PC-9 (cell line): ENCODE data around the gene GRAP2.

Experiments
- CTCF ChIP-seq: fragments of 200-600 bp; sonication (generic); conservative IDR thresholded peaks from 2 replicates; pipeline ENCODE4 v1.6.1; 2017; ENCODE audit warnings: mixed run types, antibody characterized with exemption, mild to moderate bottlenecking, moderate library complexity
- EZH2 ChIP-seq: fragments of 200-600 bp; sonication (generic); IDR thresholded peaks from 2 replicates; pipeline ENCODE4 v1.8.0; 2017; ENCODE audit warnings: antibody characterized with exemption, low read depth

DNA sequence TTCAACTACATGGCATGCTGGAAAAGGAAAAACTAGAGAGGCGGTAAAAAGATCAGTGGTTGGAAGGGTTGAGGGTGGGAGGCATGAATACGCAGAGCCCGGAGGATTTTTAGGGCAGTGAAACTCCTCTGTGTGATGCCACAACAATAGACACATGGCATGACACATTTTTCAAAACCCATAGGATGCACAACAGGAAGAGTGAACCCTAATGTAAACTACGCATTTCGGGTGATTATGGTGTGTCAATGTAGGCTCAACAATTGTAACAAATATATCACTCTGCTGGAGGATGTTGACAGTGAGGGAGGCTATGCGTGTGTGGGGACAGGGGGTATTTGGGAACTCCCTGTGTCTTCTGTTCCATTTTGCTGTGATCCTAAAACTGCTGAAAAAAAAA lies 78.2 kb downstream of the GRAP2 start:
- no peak for TF ChIP-seq EZH2
- no peak for TF ChIP-seq CTCF
